ENCODE data around the gene DCDC1. TPM values are rescaled to one million over a fixed set of nuclear protein-coding genes. Genes with fewer than 3 reads are reported as not detected.

The DCDC1 gene
- total and polyA plus RNA-seq, 9 donors, result 0.16 to 18.4 (median 1.5) TPM

GRCh38 chr11:30875806-30876205, 493.7 kb downstream of the DCDC1 start:
- no peak for TF ChIP-seq EP300 (IDR thresholded peaks at IDR 0.05)
- TF ChIP-seq POLR2A (IDR thresholded peaks at IDR 0.05), result no peak
- TF ChIP-seq CTCF (IDR thresholded peaks at IDR 0.05), result no peak
- intact Hi-C loops (cut with DNase I), result loop anchor here in 1 of 4 donors (5.0 kb wide), 1 partner anchor 51 kb away; no protein-coding TSS in a partner anchor
- WGBS, 3 donors, result 34 to 68% (median 61%) methylated on average over 2 of the region's 2 CpGs

GRCh38 chr11:30873924-30874610, 495.5 kb downstream of the DCDC1 start:
- Histone ChIP-seq H3K27ac (no peak overlapping the region), H3K4me3 (no peak overlapping the region), H3K27me3 (no peaks in the 10 kb centered on the region), H3K9me3 (no peaks in the 10 kb centered on the region), H3K4me1 (ENCODE audit: insufficient read depth) (peaks cover 2% of the 10 kb centered on the region), H3K36me3 (no peaks in the 10 kb centered on the region)
- WGBS, 3 donors, result 40 to 52% (median 52%) methylated on average over 3 of the region's 3 CpGs
- intact Hi-C loops (cut with DNase I), result no loop called here
- TF ChIP-seq CTCF (IDR thresholded peaks at IDR 0.05), result no peak
- TF ChIP-seq EP300 (IDR thresholded peaks at IDR 0.05), result no peak
- no peak for TF ChIP-seq POLR2A (IDR thresholded peaks at IDR 0.05)
- DNase-seq, result no peak

More at GRCh38 chr11:30875806-30876205, 493.7 kb downstream of the DCDC1 start:
- Histone ChIP-seq H3K36me3 (no peaks in the 10 kb centered on the region), H3K27me3 (no peaks in the 10 kb centered on the region), H3K4me3 (no peak overlapping the region), H3K4me1 (ENCODE audit: insufficient read depth) (peaks cover 2% of the 10 kb centered on the region), H3K27ac (no peak overlapping the region), H3K9me3 (no peaks in the 10 kb centered on the region)
- DNase-seq, result no peak

- no peaks in the 10 kb centered on the region for H3K4me1 ChIP-seq (ENCODE audit: insufficient read depth)
- intact Hi-C loops (cut with DNase I), result no loop called here
- DNase-seq, result no peak
These were observed 500.9 kb downstream of the DCDC1 start for GRCh38 chr11:30868626-30869081.

DNA sequence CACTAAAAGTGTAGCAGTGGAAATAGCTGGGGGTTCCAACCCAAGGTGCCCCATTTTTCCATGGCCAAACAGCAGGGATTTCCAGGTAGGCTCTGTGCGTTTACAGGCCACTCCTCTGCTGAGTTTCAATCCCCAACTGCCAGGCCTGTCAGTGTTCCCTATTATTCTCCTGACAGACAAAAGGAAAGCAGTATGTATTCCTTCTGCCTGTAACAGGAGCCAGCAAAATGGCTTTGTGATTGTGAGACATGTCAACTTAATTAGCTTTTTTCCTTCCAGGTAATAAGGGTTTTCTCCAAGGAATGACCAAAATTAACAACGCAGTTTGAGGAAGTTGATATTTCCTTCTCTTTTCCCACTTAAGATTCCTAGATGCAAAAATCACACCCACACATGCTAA, 506.3 kb downstream of the DCDC1 start:
- no peak overlapping the region for H3K27ac ChIP-seq
- H3K27me3 ChIP-seq, result no peaks in the 10 kb centered on the region
- intact Hi-C loops (cut with DNase I), result no loop called here
- DNase-seq, result no peak
- H3K4me3 ChIP-seq, result no peak overlapping the region
- no peaks in the 10 kb centered on the region for H3K4me1 ChIP-seq (ENCODE audit: insufficient read depth)
- no peaks in the 10 kb centered on the region for H3K36me3 ChIP-seq
- H3K9me3 ChIP-seq, result no peaks in the 10 kb centered on the region
- 76 to 83% (median 80%) methylated on average over 2 of the region's 2 CpGs for WGBS, 3 donors
- TF ChIP-seq EP300 (IDR thresholded peaks at IDR 0.05) (no peak), CTCF (IDR thresholded peaks at IDR 0.05) (no peak), POLR2A (IDR thresholded peaks at IDR 0.05) (no peak)

More at GRCh38 chr11:30868626-30869081, 500.9 kb downstream of the DCDC1 start:
- H3K4me3 ChIP-seq, result no peak overlapping the region
- H3K27me3 ChIP-seq, result no peaks in the 10 kb centered on the region
- TF ChIP-seq EP300 (IDR thresholded peaks at IDR 0.05) (no peak), POLR2A (IDR thresholded peaks at IDR 0.05) (no peak), CTCF (IDR thresholded peaks at IDR 0.05) (no peak)
- 19 to 38% (median 32%) methylated on average over 2 of the region's 2 CpGs for WGBS, 3 donors
- H3K27ac ChIP-seq, result no peak overlapping the region
- no peaks in the 10 kb centered on the region for H3K36me3 ChIP-seq
- H3K9me3 ChIP-seq, result no peaks in the 10 kb centered on the region
